Hepatic stellate cell (primary cell): ENCODE results near the gene HECW1.

Source experiments
- DNase-seq: peaks from one replicate; pipeline ENCODE4 v3.0.0; 2011; ENCODE audit warnings: low spot score

Gene HECW1

DNA sequence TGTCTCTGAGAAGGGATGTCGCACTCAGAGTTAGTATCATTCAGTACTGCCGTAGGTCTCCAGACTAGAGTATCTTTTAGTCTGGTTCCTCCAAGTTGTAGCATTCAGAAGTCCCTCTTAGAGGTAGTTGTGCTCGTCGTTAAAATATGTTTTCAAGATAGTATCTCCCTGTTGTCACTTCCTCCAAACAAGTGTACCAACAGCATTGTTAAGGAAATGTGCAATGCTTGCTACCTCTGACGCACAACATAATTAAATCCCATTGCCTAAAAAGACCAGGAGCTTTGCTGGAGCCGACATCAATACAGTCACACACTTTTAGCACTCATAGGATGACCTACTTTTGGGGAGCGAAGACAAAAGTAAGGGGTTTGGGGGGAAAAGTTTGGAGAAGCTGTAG is 390.5 kb downstream of the HECW1 start:
- DNase-seq = no peak

DNA sequence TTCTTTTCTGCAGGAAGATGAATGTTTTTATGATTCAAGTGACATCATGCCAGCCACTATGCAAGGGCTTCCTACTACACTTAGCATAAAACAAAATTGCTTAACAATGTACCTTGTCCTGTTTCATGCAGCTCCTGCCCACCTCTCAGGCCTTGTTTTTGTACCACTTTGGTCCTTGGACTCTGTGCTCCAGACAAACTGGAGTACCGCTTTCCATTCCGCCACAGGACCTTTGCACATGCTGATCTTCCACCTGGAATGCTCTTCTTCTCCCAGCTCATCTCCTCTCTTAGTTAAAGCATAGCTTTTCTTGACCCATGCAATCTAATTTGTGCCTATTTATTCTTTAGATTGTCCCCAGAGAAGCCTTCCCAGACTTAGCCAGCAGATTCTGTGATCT is 393.0 kb downstream of the HECW1 start:
- DNase-seq = no peak

DNA sequence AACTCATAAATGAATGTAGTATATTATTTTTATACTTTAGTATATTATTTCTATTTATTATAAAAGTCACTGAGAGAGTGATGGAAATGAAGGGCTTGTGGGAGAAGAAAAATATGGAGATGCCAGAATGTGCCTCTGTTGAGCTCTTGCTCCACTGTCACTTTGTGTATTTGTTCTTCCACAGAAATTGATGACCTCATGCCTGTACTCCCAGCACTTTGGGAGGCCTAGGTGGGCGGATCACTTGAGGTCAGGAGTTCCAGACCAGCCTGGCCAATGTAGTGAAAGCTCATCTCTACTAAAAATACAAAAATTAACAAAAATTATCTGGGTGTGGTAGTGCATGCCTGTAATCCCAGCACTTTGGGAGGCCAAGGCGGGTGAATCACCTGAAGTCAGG is 394.0 kb downstream of the HECW1 start:
- DNase-seq = no peak

DNA sequence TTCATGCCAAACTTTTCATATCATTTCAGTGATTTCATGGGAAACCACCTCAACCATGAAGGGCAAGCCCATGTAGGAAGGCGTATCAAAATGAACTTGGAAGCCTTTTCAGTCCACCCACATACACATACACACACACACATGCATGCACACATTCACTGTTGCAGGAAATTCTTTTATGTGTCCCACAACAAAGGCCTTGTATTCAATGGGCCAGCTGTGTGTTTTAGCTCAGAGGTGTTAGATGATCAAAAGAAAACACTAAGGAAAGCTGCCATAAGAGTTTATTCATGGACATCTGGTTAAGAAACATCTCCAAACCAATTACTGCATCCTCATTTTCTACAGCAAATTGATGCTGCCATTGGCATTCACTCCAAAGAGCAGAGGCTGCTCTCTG is 396.0 kb downstream of the HECW1 start:
- DNase-seq = no peak

DNA sequence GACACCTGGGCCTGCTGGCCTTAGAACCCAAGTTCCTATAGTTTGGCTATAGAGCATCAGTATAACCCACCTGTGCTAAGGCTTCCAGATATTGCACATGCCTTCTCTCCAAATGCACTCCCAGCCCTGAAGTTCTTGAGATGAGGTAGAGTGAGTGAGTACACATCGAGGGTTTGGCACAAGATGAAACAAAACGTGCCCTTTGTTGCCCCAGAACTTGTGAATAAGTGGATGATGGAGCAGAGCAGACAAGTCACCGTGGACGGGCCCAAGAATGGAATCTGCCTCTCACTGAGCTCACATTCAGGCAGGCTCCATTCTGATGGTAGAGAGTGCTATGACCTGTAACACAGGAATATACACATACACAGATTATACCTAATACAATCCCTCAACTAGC is 397.5 kb downstream of the HECW1 start:
- DNase-seq = no peak

DNA sequence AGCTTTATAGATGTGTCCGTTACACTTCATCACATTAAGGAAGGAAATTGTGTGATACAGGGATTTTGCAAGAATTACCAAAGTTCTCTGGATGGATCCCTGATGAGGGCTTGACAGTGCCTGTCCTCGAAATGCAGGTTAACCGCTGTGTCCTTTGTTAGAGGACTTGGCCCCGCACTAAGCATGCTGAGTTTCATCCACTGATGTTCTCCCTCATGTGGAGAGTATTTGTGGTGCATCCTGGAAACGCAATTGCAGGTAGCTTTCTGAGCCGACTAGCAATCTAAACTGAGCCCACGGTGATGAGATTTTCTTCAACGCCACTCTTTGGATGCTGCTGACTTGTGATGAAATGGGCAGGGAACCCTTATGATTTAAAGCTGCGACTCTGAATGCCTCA is 398.6 kb downstream of the HECW1 start:
- DNase-seq = no peak

DNA sequence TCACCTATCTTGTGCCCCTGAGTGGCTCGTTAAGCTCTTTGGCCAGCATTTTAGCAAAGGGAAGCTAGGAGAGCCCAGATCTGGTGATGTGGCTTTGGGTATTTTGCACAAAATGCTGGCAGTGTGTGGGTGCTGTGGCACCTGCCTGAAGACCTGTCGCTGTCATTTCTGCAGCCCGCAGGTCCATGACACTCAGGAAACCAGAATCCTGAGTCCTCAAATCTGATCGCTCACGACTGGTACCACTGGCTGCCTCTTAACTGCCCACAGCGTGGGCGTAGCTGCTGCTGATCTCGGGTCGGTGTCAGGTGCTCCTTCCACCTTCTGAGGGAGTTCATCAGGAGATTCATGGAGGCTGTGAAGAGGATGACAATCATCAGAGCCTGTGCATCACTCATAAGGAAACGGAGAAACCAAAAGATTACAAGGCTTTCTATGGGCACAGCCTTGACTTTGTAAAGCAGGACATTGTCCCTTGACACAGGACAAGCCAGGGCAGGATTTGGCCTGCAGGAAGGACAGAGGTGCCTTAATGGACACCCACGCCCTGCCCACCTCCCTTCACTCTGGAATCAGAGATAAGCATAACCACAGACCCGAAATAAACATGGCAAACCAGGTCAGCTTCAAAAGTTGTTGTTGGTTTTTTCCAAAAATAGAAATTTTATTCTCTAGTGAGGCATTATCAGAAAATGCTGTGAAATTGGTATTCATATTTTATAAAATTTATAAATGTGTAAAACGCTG is 399.5 kb downstream of the HECW1 start:
- no peak for DNase-seq

DNA sequence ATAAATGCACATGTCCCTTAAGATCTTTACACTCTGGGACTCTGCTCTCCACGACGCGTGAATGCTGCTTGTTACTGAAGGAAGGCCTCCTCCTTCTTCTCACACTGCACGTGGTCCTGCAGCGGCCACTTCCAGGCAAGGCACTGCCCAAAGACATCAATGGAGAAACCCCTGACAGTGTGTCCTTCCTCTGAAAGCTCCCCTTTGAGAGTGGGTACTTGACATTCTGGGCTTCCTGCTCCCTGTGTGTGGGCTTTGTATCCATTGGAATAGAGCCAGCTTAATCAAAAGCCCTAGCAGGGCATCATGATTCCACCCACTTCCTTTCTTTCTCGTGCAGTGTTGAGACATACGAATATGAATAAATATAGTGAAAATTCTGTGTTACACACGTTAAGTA is 400.8 kb downstream of the HECW1 start:
- DNase-seq = no peak

DNA sequence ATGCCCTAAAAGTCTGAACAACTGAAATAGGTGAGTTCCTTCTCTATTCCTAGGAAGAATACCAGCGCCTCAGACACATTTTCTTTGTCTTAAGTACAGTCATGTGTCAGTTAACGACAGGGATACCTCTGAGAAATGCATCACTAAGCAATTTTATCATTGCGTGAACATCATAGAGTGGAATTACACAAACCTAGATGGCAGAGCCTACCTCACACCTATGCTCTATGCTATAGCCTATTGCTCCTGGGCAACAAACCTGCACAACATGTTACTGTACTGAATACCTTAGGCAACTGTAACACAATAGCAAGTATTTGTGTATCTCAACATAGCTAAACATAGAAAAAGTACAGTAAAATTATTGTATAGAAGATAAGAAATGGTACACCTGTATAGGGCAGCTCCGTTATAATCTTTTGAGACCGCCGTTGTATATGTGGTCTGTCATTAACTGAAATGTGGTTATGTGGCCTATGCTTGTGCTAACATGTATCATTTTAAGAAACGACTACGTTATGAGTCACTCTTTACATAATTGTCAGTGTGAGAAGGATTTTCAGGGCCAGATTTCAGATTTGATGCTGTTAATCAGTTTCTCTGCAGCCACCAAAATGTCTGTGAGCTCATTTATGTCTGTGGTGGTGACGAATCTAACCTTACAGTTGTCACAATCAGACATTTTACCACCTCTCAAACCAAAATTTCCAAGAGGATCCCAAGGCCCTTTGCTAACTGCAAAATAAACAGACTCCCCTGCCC is 404.3 kb downstream of the HECW1 start:
- DNase-seq = no peak

DNA sequence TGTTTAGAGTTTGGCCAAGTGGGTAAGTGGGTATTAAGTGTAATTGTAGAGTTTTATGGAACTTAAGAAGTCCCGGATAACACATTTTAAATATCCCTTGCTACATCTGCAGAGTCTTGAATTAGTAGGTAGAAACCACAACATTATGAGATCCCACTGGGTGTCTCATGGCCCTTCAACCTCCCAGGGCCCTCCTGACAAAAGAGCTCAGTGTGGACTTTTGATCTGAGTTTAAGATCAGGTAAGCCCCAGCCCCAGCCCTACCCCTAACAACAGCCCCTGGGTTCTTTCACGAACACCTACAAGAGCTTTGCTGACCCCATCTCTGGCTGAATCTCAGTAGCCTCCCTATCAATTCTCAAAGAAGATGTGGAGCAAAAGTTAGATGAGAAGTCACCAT is 405.0 kb downstream of the HECW1 start:
- DNase-seq = no peak

DNA sequence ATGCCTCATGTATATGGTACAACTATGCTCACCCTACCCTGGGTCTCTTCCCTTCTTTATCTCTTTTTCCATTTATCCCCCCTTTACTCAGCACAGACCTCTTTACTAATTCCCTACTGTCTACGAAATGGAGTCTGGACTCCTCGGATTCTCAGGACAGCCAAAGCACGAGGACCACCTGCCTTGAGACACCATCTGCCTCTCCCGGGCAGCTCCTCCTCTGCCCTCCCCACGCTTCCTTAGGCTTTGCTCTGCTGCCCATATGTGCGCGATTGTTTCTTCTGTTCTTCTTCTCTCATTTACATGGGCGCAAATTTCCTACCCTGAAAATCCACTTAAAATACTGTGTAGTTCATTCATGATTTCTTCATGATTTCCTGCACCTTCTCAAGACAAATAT is 407.8 kb downstream of the HECW1 start:
- DNase-seq = no peak

DNA sequence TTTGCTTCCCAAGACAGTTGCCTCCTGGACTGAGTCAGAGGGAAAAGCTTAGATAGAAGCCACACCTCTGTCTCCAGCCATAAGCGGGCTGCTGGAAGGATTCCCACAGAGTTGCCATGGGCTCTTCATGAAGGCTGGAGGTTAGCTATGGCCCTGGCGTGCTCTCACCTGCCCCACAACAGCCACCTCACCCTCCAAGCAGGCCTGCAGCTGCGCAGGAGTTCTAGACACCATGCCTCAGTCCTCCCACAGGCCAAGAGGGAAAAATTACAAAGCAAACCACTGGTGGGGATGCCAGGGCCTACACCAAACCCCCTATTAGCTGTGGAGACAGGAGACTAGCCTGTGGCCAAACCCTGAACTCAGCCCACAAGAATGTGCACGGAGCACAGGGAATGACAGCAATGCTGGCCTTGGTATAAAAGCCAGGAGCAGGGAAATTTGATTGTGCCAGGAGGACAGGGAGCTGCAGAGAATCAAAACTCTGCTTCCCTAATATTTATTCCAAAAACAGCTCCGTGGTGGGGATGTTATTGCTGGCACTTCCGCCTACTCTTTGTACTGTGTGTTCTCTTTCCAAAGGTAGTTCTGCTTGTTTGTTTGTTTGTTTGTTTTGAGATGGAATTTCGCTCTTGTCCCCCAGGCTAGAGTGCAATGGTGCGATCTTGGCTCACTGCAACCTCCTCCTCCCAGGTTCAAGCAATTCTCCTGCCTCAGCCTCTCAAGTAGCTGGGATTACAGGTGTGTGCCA is 410.1 kb downstream of the HECW1 start:
- peak; percentile 14 for DNase-seq

DNA sequence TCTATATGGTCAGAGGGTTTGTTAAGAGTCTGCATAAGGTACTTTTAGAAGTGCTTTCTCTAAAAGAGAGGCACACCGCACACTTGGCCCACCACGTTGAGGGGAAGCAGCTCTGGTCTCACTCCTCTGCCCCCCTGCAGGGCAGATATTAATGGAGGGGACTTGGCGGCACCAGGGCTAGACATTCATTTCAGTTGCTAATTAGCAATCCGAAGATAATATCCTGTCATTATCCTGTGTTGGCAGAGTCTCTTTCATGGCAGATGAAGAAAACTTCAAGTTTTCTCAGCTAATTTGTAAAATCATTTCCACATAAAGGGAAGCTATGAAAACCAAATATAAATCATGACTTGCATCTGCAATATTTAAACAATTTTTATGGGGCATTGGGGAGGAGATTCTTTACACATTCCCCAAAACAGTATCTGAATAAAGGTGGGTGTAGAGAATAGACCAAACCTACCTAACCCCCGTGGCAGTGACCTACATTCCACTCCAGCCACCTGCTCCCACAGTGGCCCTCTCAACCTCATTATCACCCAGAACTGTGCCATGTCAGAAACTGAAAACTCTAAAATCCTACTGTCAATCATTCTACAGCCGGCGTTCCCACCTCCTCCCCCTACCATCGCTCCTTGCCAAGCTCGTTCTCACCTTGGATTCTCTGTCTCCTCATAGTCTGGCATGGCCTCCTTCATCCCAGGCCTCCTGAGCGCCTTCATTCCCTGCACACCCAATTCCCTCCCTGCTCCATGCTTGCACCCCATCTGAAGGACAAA is 416.3 kb downstream of the HECW1 start:
- DNase-seq = no peak

DNA sequence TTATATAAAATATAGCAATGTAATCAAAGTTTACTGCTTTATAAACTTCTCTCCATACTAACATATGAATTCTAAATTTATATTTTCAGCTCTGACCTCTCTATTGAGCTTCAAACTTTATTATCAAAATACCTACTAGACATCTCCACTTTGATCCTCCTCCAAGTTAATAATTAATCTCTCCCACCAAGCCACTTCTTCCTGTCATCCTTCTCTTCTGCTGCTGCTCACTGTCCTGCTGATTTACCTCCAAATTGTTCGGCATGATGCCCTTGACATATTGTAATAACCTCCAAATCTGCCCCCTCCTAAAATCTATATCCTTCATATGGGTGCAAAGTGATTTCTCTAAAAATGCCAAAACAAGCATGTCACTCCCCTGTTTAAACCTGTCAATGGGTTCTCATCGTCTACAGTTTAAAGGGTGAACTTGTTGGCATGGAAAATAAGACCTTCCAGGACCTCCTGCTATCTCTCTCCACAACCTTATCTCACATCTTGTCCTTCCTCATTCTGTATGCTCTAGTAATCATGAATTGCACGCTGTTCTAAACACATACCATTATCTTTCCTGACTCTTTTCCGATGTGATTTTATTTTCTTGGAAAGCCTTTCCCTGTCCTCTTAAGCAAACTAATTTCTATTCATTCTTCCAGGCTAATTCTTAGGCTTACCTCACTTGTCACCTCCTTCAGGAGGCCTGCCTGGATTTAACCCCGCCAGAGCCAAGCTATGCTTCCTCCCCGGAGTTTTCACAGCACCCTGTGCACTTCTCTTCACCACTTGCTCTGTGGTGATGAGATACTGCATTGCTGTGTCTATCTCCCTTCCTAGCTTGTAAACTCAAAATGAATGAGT is 418.3 kb downstream of the HECW1 start:
- no peak for DNase-seq

DNA sequence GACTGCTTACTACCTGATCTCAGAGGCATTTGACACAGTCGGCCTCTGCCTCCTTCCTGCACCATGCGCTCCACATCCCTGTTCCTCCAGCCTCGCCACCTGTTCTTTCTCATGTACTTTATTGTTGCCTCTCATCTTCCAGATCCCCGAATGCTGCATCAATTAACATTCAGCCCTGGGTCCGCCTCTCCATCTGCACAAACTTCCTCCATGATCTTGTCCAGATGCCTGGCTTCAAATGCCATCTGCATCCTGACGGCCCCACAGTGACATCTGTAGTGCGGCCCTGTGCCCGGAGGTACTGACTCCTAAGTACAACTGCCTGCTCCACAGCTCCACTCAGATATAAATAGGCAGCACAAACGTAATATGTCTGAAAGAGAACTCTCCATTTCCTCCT is 419.3 kb downstream of the HECW1 start:
- no peak for DNase-seq

DNA sequence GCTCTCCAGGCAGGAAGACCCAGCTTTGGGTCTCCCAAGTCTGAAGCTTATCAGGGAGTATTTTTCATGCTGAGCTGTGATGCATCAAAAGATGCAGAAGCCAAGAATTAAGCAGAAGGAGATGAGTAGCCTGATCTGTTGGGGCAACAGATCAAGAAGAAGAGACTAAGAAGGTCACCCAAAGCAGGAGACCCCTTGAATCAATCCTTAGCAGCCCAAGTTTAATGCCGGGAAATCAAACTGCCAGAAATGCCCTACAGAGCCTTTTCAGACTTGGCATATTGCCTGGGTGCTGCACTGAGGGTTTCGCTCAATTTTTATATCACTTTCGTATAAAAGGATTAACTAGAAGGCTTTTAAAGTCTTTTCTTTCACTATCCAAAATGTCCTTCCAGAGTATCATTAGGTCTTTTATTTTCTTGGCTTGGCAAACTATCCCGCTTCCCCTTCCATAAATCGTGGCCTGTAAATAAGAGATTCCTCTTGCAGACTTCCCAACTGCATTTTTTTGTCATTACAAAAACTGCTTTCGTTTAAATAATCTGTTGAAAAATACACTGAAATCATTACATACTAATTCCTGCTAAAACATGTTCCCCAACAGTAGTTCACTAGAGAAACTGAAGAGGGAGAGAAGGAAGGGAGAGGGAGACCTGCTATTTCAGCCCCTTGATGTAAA is 421.5 kb downstream of the HECW1 start:
- no peak for DNase-seq

DNA sequence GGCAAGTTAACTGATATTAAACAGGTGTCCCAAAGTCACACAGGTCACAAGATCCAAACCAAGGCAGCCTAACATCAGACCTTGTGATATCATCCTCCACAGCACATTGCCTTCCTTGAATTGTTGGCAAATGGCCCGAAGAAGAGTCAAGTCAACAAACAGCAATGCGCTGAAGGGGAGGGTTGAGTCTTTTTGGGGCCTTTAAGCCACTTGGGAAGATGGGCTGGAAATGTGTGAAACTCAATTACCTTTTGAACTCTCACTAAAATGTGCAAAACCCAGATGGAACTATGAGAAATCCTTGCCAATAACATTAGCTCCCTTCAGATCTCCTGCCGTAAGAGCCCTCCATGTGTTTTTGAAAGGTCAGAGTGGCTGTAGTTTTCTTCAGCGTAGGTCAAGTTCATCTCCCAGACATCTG is 422.6 kb downstream of the HECW1 start:
- DNase-seq = no peak

DNA sequence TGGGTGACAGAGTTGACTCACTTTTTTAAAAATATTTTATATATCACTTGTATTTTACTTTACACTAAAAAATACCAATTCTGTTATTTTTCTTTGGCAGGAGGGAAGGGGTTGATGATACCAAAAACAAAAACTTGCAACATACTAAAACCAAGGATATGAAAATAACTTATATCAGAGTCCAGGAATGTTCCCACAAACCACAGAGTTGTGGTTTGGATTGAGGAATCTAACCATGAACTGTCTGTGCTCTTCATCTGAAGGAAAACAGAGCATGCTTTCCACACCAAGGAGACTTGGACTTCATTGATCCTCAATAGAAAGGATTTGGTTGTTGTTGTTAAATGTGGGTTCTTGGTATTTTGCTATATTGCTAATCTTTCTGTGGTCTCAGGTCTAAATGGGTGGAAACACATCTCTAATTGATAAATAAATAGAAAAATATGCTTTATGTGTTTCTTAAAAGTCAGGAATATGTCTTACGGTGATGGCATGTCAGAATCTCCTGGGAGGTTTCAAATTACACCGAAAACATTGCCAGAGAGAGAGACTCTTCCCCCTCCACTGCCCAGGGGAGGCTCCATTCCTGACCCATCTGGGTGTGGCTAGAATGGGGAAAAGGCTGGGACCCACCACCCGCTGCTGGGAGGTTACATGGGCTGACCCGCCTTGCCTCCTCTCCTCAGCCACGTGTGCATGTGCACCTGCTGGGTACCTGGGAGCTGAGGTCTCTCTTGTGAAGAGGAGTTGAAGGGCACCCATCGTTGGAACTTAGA is 423.6 kb downstream of the HECW1 start:
- peak; percentile 73 for DNase-seq

DNA sequence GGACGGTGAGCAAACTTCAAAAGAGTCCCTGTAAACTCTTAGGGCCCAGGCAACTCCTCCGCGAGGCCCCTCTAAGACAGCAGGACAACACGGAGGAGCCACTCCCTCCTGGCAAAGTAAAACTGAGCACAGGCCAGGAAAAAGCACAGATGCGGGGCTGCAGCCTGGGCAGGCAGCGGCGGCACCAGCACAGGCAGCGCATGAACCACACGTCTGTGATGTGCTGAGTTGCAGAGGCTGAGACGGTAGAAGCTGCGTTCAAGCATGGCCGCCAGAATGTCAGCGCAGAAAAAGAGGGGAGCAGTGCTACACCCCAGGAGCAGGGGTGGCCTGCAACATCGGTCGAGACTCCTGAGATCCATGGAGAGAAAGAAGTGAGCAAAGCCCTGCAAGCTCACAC is 424.3 kb downstream of the HECW1 start:
- no peak for DNase-seq
